Transverse colon (tissue), 4 donors: ENCODE results near the gene GGT5.

ENCODE experiments used
- EP300 ChIP-seq: sonication (generic); formaldehyde crosslinking; IDR thresholded peaks from one replicate; pipeline ENCODE4 v1.6.1; 2017; ENCODE audit warnings: antibody characterized with exemption, low read depth
- POLR2A ChIP-seq: fragments of 450-650 bp; IDR thresholded peaks from one replicate; pipeline ENCODE4 v1.6.1; 2016; ENCODE audit warnings: antibody characterized with exemption, mild to moderate bottlenecking, moderate library complexity
- POLR2AphosphoS5 ChIP-seq, 3 donors: sonication (generic); formaldehyde crosslinking; IDR thresholded peaks; one replicate each; pipeline ENCODE4 v1.6.1; 2016; ENCODE audit warnings: antibody characterized with exemption in 3 of 3
- TF ChIP-seq, protein P1 (sequence below), 5 experiments: fragments of 200-600 bp in 3 of 5; fragments of 450-650 bp in 2 of 5; sonication (generic) in 3 of 5; IDR thresholded peaks; 1 replicate in 2 of 5; 2 replicates in 3 of 5; pipeline ENCODE4 v1.5.1; 2016 to 2017; ENCODE audit warnings: antibody characterized with exemption in 5 of 5, inconsistent platforms in 3 of 5, mild to moderate bottlenecking in 2 of 5, moderate library complexity in 1 of 5

DNA sequence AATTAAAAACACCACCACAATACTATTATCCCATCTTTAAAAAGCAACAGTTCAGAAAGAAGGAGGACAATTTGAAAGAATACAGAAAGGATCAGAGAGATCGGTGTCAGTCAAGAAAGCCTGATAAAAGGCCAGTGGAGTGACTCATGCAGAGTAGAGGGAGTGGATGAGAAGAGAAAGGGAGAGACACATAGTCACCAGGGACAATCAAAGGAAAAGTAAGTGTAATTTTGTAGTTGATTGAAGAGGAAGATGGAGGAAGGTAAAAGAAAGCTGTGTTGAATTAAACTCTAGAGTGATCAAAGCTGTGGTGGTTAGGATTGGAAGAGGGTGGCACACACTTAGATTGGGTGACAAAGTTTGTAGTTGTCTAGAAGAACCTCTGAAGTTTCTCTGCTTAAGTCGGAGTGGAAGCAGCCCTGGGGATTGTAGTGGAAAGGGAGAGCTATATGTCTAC lies 39.9 kb upstream of the GGT5 start:
- TF ChIP-seq, protein P1, sequence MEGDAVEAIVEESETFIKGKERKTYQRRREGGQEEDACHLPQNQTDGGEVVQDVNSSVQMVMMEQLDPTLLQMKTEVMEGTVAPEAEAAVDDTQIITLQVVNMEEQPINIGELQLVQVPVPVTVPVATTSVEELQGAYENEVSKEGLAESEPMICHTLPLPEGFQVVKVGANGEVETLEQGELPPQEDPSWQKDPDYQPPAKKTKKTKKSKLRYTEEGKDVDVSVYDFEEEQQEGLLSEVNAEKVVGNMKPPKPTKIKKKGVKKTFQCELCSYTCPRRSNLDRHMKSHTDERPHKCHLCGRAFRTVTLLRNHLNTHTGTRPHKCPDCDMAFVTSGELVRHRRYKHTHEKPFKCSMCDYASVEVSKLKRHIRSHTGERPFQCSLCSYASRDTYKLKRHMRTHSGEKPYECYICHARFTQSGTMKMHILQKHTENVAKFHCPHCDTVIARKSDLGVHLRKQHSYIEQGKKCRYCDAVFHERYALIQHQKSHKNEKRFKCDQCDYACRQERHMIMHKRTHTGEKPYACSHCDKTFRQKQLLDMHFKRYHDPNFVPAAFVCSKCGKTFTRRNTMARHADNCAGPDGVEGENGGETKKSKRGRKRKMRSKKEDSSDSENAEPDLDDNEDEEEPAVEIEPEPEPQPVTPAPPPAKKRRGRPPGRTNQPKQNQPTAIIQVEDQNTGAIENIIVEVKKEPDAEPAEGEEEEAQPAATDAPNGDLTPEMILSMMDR (IDR thresholded peaks at IDR 0.05), result no peak
- TF ChIP-seq POLR2A, result no peak
- TF ChIP-seq POLR2AphosphoS5 (IDR thresholded peaks at IDR 0.05), result no peak
- TF ChIP-seq EP300, result no peak
